Measurements from ENCODE around the gene RRP1.

RRP1 gene

GRCh38 chr21:43846430-43846829 lies 57.1 kb downstream of the RRP1 start:
- DNase-seq = no peak

- DNase-seq = no peak
Observed at GRCh38 chr21:43847301-43847700, 57.9 kb downstream of the RRP1 start.

- no peak for DNase-seq
Observed at GRCh38 chr21:43848771-43849170, 59.4 kb downstream of the RRP1 start.

GRCh38 chr21:43849532-43850299 lies 60.3 kb downstream of the RRP1 start:
- no peak for DNase-seq

GRCh38 chr21:43850728-43851295 lies 61.4 kb downstream of the RRP1 start:
- no peak for DNase-seq

GRCh38 chr21:43851593-43851992 lies 62.2 kb downstream of the RRP1 start:
- peak; percentile 61 for DNase-seq

GRCh38 chr21:43853851-43854772 lies 64.7 kb downstream of the RRP1 start:
- no peak for DNase-seq

Measured in NCI-H1417 treated with DMSO at 0.1 percent for 48 hours (cell line).